IMR-90 (cell line): Measurements from ENCODE around the gene SPATA31C1.

Source experiments
- BHLHE40 ChIP-seq: fragments of 150-350 bp; IDR thresholded peaks from 2 replicates; pipeline ENCODE4 v1.6.1; 2016; ENCODE audit warnings: mild to moderate bottlenecking, low read depth, low read length
- CEBPB ChIP-seq: IDR thresholded peaks from 2 replicates; pipeline ENCODE4 v1.6.1; 2012; ENCODE audit warnings: low read depth, low read length, improper control_type of control experiment
- CTCF ChIP-seq: conservative IDR thresholded peaks from 2 replicates; pipeline ENCODE4 v1.5.1; 2012; ENCODE audit warnings: mild to moderate bottlenecking, low read depth, low read length, improper control_type of control experiment
- MXI1 ChIP-seq: IDR thresholded peaks from 2 replicates; pipeline ENCODE4 v1.6.1; 2012; ENCODE audit warnings: low read depth, mild to moderate bottlenecking, low read length, moderate library complexity, borderline replicate concordance
- RAD21 ChIP-seq: IDR thresholded peaks from 2 replicates; pipeline ENCODE4 v1.6.1; 2012; ENCODE audit warnings: low read length, improper control_type of control experiment
- RCOR1 ChIP-seq: IDR thresholded peaks from 2 replicates; pipeline ENCODE4 v1.6.1; 2012; ENCODE audit warnings: mild to moderate bottlenecking, low read length, improper control_type of control experiment; ENCODE audit not compliant: insufficient replicate concordance

- TF ChIP-seq CTCF = no peak
- TF ChIP-seq RAD21 = no peak
- no peak for TF ChIP-seq RCOR1
- TF ChIP-seq CEBPB = no peak
- TF ChIP-seq BHLHE40 = no peak
- TF ChIP-seq MXI1 = no peak
Measured at GRCh38 chr9:87894998-87895625, 22.6 kb upstream of the SPATA31C1 start.
